HepG2 (cell line): Measurements from ENCODE around the gene SLC5A6. TPM values are rescaled to one million over a fixed set of nuclear protein-coding genes. Genes with fewer than 3 reads are reported as not detected.
A peak's percentile ranks its signal among the peaks of the same experiment; 100 is the strongest.

Source experiments
- DBP ChIP-seq: sonication (generic); formaldehyde crosslinking; IDR thresholded peaks from 2 replicates; pipeline ENCODE4 v1.4.0; 2020; ENCODE audit warnings: missing genetic modification reagents; ENCODE audit errors: not compliant biosample characterization
- DDIT3 ChIP-seq: sonication (generic); formaldehyde crosslinking; IDR thresholded peaks from 2 replicates; pipeline ENCODE4 v1.4.0; 2020; ENCODE audit warnings: mild to moderate bottlenecking, missing genetic modification reagents
- FOXO1 ChIP-seq: sonication (generic); formaldehyde crosslinking; IDR thresholded peaks from 2 replicates; pipeline ENCODE4 v1.4.0; 2020; ENCODE audit warnings: missing genetic modification reagents
- GMEB1 ChIP-seq: sonication (generic); formaldehyde crosslinking; IDR thresholded peaks from 2 replicates; pipeline ENCODE4 v1.5.1; 2020; ENCODE audit warnings: missing genetic modification reagents, mild to moderate bottlenecking, borderline replicate concordance
- HMG20B ChIP-seq: conservative IDR thresholded peaks from 2 replicates; pipeline ENCODE4 v1.6.1; 2016; ENCODE audit warnings: missing genetic modification reagents, missing compliant biosample characterization
- HOXA7 ChIP-seq: sonication (generic); formaldehyde crosslinking; IDR thresholded peaks from 2 replicates; pipeline ENCODE4 v1.8.1; 2022; ENCODE audit warnings: mild to moderate bottlenecking, missing genetic modification reagents, moderate library complexity
- JUN ChIP-seq: sonication (generic); formaldehyde crosslinking; IDR thresholded peaks from 2 replicates; pipeline ENCODE4 v1.4.0; 2020; ENCODE audit warnings: mild to moderate bottlenecking, missing genetic modification reagents
- KDM5A ChIP-seq: fragments of 200-600 bp; sonication (generic); IDR thresholded peaks from 2 replicates; pipeline ENCODE4 v1.7.0; 2018; ENCODE audit warnings: antibody characterized with exemption, mild to moderate bottlenecking, low read length, borderline replicate concordance
- KLF15 ChIP-seq: sonication (generic); formaldehyde crosslinking; IDR thresholded peaks from 2 replicates; pipeline ENCODE4 v1.8.1; 2023; ENCODE audit warnings: borderline replicate concordance, mild to moderate bottlenecking, inconsistent platforms, missing genetic modification reagents, mixed read lengths
- NFE2 ChIP-seq: sonication (generic); formaldehyde crosslinking; IDR thresholded peaks from 2 replicates; pipeline ENCODE4 v1.4.0; 2020; ENCODE audit warnings: missing genetic modification reagents
- NFE2L2 ChIP-seq: fragments of 150-350 bp; IDR thresholded peaks from 2 replicates; pipeline ENCODE4 v1.6.1; 2014; ENCODE audit warnings: low read length
- PAX8 ChIP-seq: sonication (generic); formaldehyde crosslinking; IDR thresholded peaks from 2 replicates; pipeline ENCODE4 v1.8.0; 2022; ENCODE audit warnings: mild to moderate bottlenecking, missing genetic modification reagents, borderline replicate concordance
- RFX3 ChIP-seq: IDR thresholded peaks from 2 replicates; pipeline ENCODE4 v1.6.1; 2016; ENCODE audit warnings: missing biosample characterization, missing genetic modification reagents
- XRCC5 ChIP-seq: fragments of 200-400 bp; formaldehyde crosslinking; optimal IDR thresholded peaks from 2 replicates; pipeline ENCODE3; 2017; ENCODE audit warnings: mild to moderate bottlenecking, low read length
- ZBTB44 ChIP-seq: sonication (generic); formaldehyde crosslinking; IDR thresholded peaks from 2 replicates; pipeline ENCODE4 v1.4.0; 2020; ENCODE audit warnings: missing genetic modification reagents
- ZC3H4 ChIP-seq: sonication (generic); formaldehyde crosslinking; IDR thresholded peaks from 2 replicates; pipeline ENCODE4 v1.4.0; 2020; ENCODE audit warnings: missing genetic modification reagents, borderline replicate concordance
- ZNF333 ChIP-seq: sonication (generic); formaldehyde crosslinking; IDR thresholded peaks from 2 replicates; pipeline ENCODE4 v1.4.0; 2020; ENCODE audit warnings: mild to moderate bottlenecking, missing genetic modification reagents, borderline replicate concordance
- ZNF383 ChIP-seq: sonication (generic); formaldehyde crosslinking; IDR thresholded peaks from 2 replicates; pipeline ENCODE4 v1.4.0; 2020; ENCODE audit warnings: missing genetic modification reagents, mild to moderate bottlenecking, borderline replicate concordance
- ZNF460 ChIP-seq: sonication (generic); formaldehyde crosslinking; IDR thresholded peaks from 2 replicates; pipeline ENCODE4 v1.5.1; 2020; ENCODE audit warnings: missing genetic modification reagents, mild to moderate bottlenecking, borderline replicate concordance
- ZNF468 ChIP-seq: sonication (generic); formaldehyde crosslinking; IDR thresholded peaks from 2 replicates; pipeline ENCODE4 v1.8.0; 2022; ENCODE audit warnings: mild to moderate bottlenecking, moderate library complexity, missing genetic modification reagents
- ZNF891 ChIP-seq: sonication (generic); formaldehyde crosslinking; IDR thresholded peaks from 2 replicates; pipeline ENCODE4 v1.5.0; 2020; ENCODE audit warnings: mild to moderate bottlenecking, missing genetic modification reagents
- ZXDC ChIP-seq: sonication (generic); formaldehyde crosslinking; IDR thresholded peaks from 2 replicates; pipeline ENCODE4 v1.5.0; 2020; ENCODE audit warnings: mild to moderate bottlenecking, missing genetic modification reagents
- polyA plus RNA-seq, 8 experiments: library from polyadenylated mRNA; depleted of rRNA in 3 of 8; stranded (reverse) in 7 of 8; unstranded in 1 of 8; fragments of >200 nt; fragmentation: Illumina TruSeq in 4 of 8; extraction: Trizol in 4 of 8; gene quantifications; 2 replicates each; pipeline versions ENCODE4 v1.2.1 to v1.2.3, GENCODE V29; 2011 to 2016; ENCODE audit warnings: low read depth in 4 of 8, missing spikeins in 1 of 8, mixed read lengths in 1 of 8; ENCODE audit not compliant: insufficient read depth in 1 of 8
- total RNA-seq, 5 experiments: library from RNA; depleted of rRNA; stranded (reverse); fragments of >200 nt; fragmentation: Illumina TruSeq; extraction: Trizol; gene quantifications; 2 replicates each; pipeline ENCODE4 v1.2.3, GENCODE V29; 2016; ENCODE audit warnings: low read depth in 1 of 5

SLC5A6 gene
- total and polyA plus RNA-seq, 2 of the 13 experiments (the other 11 are each of a cell fraction or from before 2014, with no cell fraction given), result 135 to 417 TPM

GRCh38 chr2:27211943-27212625 lies at the start of gene SLC5A6, which contains the start of gene ATRAID (continued):
- TF ChIP-seq ZXDC (CRISPR knock-in tag) (peak; percentile 84; the same call in 1 of the 2 replicates), ZNF383 (CRISPR knock-in tag) (no peak; the same call in 1 of the 2 replicates), JUN (CRISPR knock-in tag) (0 out of 2 replicates have a peak, but pooled peaks have one; percentile 66), FOXO1 (no peak; the same call in 1 of the 2 replicates), ZNF468 (peak; percentile 89), ZNF460 (peak; percentile 44; the same call in 1 of the 2 replicates), ZC3H4 (CRISPR knock-in tag) (no peak), KLF15 (CRISPR knock-in tag) (no peak; the same call in 1 of the 2 replicates), ZNF333 (peak; percentile 91; the same call in 1 of the 2 replicates), RFX3 (no peak), ZNF891 (CRISPR knock-in tag) (peak; percentile 93), PAX8 (no peak; the same call in 1 of the 2 replicates), DBP (peak; percentile 20), ZBTB44 (CRISPR knock-in tag) (peak; percentile 69; the same call in 1 of the 2 replicates), KDM5A (peak; percentile 69; the same call in 1 of the 2 replicates), GMEB1 (CRISPR knock-in tag) (peak; percentile 88), NFE2L2 (no peak), HMG20B (CRISPR knock-in tag) (0 out of 2 replicates have a peak, but pooled peaks have one; percentile 17), DDIT3 (CRISPR knock-in tag) (0 out of 2 replicates have a peak, but pooled peaks have one; percentile 21), NFE2 (no peak), XRCC5 (peak; percentile 93), HOXA7 (CRISPR knock-in tag) (no peak)
